ENCODE measurements around the gene TEX19. TPM values are rescaled to one million over a fixed set of nuclear protein-coding genes. Genes with fewer than 3 reads are reported as not detected.
"Not testable (repeated sequence)": the region's sequence is repeated elsewhere in the genome, so short reads cannot be mapped to it uniquely, and the experiment has no call there.

The TEX19 gene
- total RNA-seq, 1 experiment from 2014 or later = 0.21 TPM

- DNase-seq (ENCODE audit: low read depth, low spot score) = no peak
- TF ChIP-seq TCF7L2 (IDR thresholded peaks at IDR 0.05; ENCODE audit: low read depth, low read length) (no peak), REST (IDR thresholded peaks at IDR 0.05; ENCODE audit: insufficient read depth in 1 of 2, low read depth in 2 of 2, low read length in 1 of 2) (no peak), CTCF (IDR thresholded peaks at IDR 0.05) (no peak), POLR2AphosphoS5 (IDR thresholded peaks at IDR 0.05; ENCODE audit: low read depth, low read length) (no peak), SIN3A (IDR thresholded peaks at IDR 0.05; ENCODE audit: borderline replicate concordance, insufficient read depth, low read depth, low read length) (no peak)
- H3K36me3 ChIP-seq (ENCODE audit: control insufficient read depth, insufficient read depth, low read length) = no peaks in the 10 kb centered on the region
- no peaks in the 10 kb centered on the region for H3K27me3 ChIP-seq (ENCODE audit: control insufficient read depth, insufficient read depth, low read length)
- no peaks in the 10 kb centered on the region for H3K4me1 ChIP-seq (ENCODE audit: control insufficient read depth, insufficient read depth, low read length)
- intact Hi-C loops (cut with micrococcal nuclease; ENCODE audit: unreplicated experiment) = no loop called here
- in situ Hi-C loops (cut with HindIII; ENCODE audit: low pct_unique_long_range_greater_than_20kb, low sequenced_read_pairs) = no loop called here
- ATAC-seq = no peak
- ChIA-PET CTCF (no interaction called here), POLR2A (no interaction called here)
- H3K4me3 ChIP-seq (ENCODE audit: low read depth in 2 of 2, low read length in 2 of 2) = no peak overlapping the region
- H3K9me3 ChIP-seq (ENCODE audit: control insufficient read depth, insufficient read depth, low read depth, low read length) = no peaks in the 10 kb centered on the region
- H3K27ac ChIP-seq (ENCODE audit: low read length) = no peak overlapping the region
- no TSS peak for BruUV-seq (replicated peaks)
Measured at GRCh38 chr17:82375359-82376041, 16.5 kb downstream of the TEX19 start.

GRCh38 chr17:82376042-82376730 lies 17.1 kb downstream of the TEX19 start:
- no peak overlapping the region for H3K27ac ChIP-seq (ENCODE audit: low read length)
- DNase-seq (ENCODE audit: low read depth, low spot score) (no peak), ATAC-seq (peak; percentile 16; the same call in 1 of the 2 replicates)
- BruUV-seq (replicated peaks) = no TSS peak
- intact Hi-C loops (cut with micrococcal nuclease; ENCODE audit: unreplicated experiment) (no loop called here), in situ Hi-C loops (cut with HindIII; ENCODE audit: low pct_unique_long_range_greater_than_20kb, low sequenced_read_pairs) (no loop called here)
- POLR2A ChIA-PET = no interaction called here
- H3K4me1 ChIP-seq (ENCODE audit: control insufficient read depth, insufficient read depth, low read length) = peaks cover 4% of the 10 kb centered on the region
- CTCF ChIA-PET = no interaction called here
- no peak for TF ChIP-seq TCF7L2 (IDR thresholded peaks at IDR 0.05; ENCODE audit: low read depth, low read length)
- TF ChIP-seq CTCF (IDR thresholded peaks at IDR 0.05) = no peak
- TF ChIP-seq POLR2AphosphoS5 (IDR thresholded peaks at IDR 0.05; ENCODE audit: low read depth, low read length) = no peak
- TF ChIP-seq SIN3A (IDR thresholded peaks at IDR 0.05; ENCODE audit: borderline replicate concordance, insufficient read depth, low read depth, low read length) = no peak
- no peak for TF ChIP-seq REST (IDR thresholded peaks at IDR 0.05; ENCODE audit: insufficient read depth in 1 of 2, low read depth in 2 of 2, low read length in 1 of 2)
- no peaks in the 10 kb centered on the region for H3K36me3 ChIP-seq (ENCODE audit: control insufficient read depth, insufficient read depth, low read length)
- H3K27me3 ChIP-seq (ENCODE audit: control insufficient read depth, insufficient read depth, low read length) = no peaks in the 10 kb centered on the region
- H3K4me3 ChIP-seq (ENCODE audit: low read depth in 2 of 2, low read length in 2 of 2) = no peak overlapping the region
- no peaks in the 10 kb centered on the region for H3K9me3 ChIP-seq (ENCODE audit: control insufficient read depth, insufficient read depth, low read depth, low read length)

- H3K9me3 ChIP-seq (ENCODE audit: control insufficient read depth, insufficient read depth, low read depth, low read length); ATAC-seq; intact Hi-C loops (cut with micrococcal nuclease; ENCODE audit: unreplicated experiment); H3K36me3 ChIP-seq (ENCODE audit: control insufficient read depth, insufficient read depth, low read length); BruUV-seq (replicated peaks); in situ Hi-C loops (cut with HindIII; ENCODE audit: low pct_unique_long_range_greater_than_20kb, low sequenced_read_pairs); CTCF ChIA-PET; H3K4me3 ChIP-seq (ENCODE audit: low read depth in 2 of 2, low read length in 2 of 2); H3K27ac ChIP-seq (ENCODE audit: low read length); DNase-seq (ENCODE audit: low read depth, low spot score); H3K27me3 ChIP-seq (ENCODE audit: control insufficient read depth, insufficient read depth, low read length); H3K4me1 ChIP-seq (ENCODE audit: control insufficient read depth, insufficient read depth, low read length): not testable (repeated sequence)
- POLR2A ChIA-PET = interaction anchor here (0.6 to 0.7 kb wide), 2 partner anchors 14 kb away, joined by 5 to 7 read pairs; no protein-coding TSS in a partner anchor
Measured at GRCh38 chr17:82377294-82377693, 18.2 kb downstream of the TEX19 start.
